GM12878 (cell line): ENCODE data around the gene SYNGR3. TPM values are rescaled to one million over a fixed set of nuclear protein-coding genes. Genes with fewer than 3 reads are reported as not detected.

ENCODE experiments used
- ASH2L ChIP-seq: fragments of 300-600, 200-600 bp; sonication (generic); IDR thresholded peaks from 2 replicates; pipeline ENCODE4 v1.6.1; 2017; ENCODE audit warnings: low read depth, mild to moderate bottlenecking, borderline replicate concordance
- ESRRA ChIP-seq: IDR thresholded peaks from 2 replicates; pipeline ENCODE4 v1.6.1; 2012; ENCODE audit warnings: mild to moderate bottlenecking, low read length, improper control_type of control experiment
- JUND ChIP-seq: IDR thresholded peaks from 2 replicates; pipeline ENCODE4 v1.6.1; 2012; ENCODE audit warnings: low read depth, mild to moderate bottlenecking, low read length, improper control_type of control experiment, moderate library complexity
- MYB ChIP-seq: fragments of 150-350 bp; IDR thresholded peaks from 2 replicates; pipeline ENCODE4 v1.6.1; 2014; ENCODE audit warnings: mild to moderate bottlenecking, low read depth, low read length, borderline replicate concordance
- TCF7 ChIP-seq: IDR thresholded peaks from 2 replicates; pipeline ENCODE4 v1.6.1; 2014; ENCODE audit warnings: antibody characterized with exemption, borderline replicate concordance
- polyA plus RNA-seq, 11 experiments: library from polyadenylated mRNA; depleted of rRNA in 4 of 11; unstranded in 6 of 11; stranded (reverse) in 5 of 11; fragments of >200 nt; fragmentation: Nextera tagmentation in 4 of 11; fragmentation: Illumina TruSeq in 1 of 11; extraction: Ambion mirVana in 4 of 11; extraction: Trizol in 1 of 11; gene quantifications; 1 replicate in 1 of 11; 2 replicates in 10 of 11; pipeline versions ENCODE4 v1.2.1 to v1.2.3, GENCODE V29; 2011 to 2016; ENCODE audit warnings: inconsistent platforms in 2 of 11, missing spikeins in 2 of 11, low read depth in 1 of 11
- total RNA-seq, 4 experiments: library from RNA; depleted of rRNA in 3 of 4; stranded (reverse); fragments of >200 nt in 3 of 4; fragmentation: Illumina TruSeq in 1 of 4; extraction: Trizol in 1 of 4; gene quantifications; 2 replicates each; pipeline versions ENCODE4 v1.2.1 to v1.2.3, GENCODE V29; 2013 to 2021
- TF ChIP-seq, protein P1 (sequence below): IDR thresholded peaks from 2 replicates; pipeline ENCODE4 v1.6.1; 2012; ENCODE audit warnings: mild to moderate bottlenecking, low read depth, low read length
- TF ChIP-seq, protein P2 (sequence below): IDR thresholded peaks from 2 replicates; pipeline ENCODE4 v1.6.1; 2011; ENCODE audit warnings: low read depth, low read length, improper control_type of control experiment, borderline replicate concordance
- TF ChIP-seq, protein P3 (sequence below): IDR thresholded peaks from 2 replicates; pipeline ENCODE4 v1.6.1; 2012; ENCODE audit warnings: low read length, inconsistent platforms
- TF ChIP-seq, protein P4 (sequence below): IDR thresholded peaks from 2 replicates; pipeline ENCODE4 v1.6.1; 2012; ENCODE audit warnings: improper control_type of control experiment, low read depth, low read length; ENCODE audit not compliant: insufficient replicate concordance

The SYNGR3 gene
- total and polyA plus RNA-seq, 10 of the 15 experiments (the other 5 are each of a cell fraction or from before 2014, with no cell fraction given): 1.2 to 18.1 (median 6.6) TPM

DNA sequence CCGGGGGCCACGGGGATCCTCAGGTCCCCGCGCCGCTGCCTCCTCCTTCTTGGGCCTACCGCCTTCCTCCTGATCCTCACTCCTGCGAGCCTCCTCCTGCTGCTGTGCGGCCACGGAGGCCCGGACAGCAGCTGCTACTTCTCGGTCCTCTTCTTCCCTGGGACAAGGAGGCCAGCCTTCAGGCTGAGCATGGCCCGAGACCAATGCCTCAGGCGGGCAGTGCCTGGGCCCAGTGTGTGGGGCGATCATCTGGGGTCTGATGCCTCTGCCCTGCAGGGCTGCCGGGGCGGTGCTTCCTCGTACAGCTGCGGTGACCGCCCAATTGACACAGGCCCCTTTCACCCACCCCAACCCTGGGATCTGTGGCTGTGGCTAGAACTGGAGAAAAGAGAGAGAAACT lies 11.3 kb downstream of the SYNGR3 start (continued):
- TF ChIP-seq, protein P1, sequence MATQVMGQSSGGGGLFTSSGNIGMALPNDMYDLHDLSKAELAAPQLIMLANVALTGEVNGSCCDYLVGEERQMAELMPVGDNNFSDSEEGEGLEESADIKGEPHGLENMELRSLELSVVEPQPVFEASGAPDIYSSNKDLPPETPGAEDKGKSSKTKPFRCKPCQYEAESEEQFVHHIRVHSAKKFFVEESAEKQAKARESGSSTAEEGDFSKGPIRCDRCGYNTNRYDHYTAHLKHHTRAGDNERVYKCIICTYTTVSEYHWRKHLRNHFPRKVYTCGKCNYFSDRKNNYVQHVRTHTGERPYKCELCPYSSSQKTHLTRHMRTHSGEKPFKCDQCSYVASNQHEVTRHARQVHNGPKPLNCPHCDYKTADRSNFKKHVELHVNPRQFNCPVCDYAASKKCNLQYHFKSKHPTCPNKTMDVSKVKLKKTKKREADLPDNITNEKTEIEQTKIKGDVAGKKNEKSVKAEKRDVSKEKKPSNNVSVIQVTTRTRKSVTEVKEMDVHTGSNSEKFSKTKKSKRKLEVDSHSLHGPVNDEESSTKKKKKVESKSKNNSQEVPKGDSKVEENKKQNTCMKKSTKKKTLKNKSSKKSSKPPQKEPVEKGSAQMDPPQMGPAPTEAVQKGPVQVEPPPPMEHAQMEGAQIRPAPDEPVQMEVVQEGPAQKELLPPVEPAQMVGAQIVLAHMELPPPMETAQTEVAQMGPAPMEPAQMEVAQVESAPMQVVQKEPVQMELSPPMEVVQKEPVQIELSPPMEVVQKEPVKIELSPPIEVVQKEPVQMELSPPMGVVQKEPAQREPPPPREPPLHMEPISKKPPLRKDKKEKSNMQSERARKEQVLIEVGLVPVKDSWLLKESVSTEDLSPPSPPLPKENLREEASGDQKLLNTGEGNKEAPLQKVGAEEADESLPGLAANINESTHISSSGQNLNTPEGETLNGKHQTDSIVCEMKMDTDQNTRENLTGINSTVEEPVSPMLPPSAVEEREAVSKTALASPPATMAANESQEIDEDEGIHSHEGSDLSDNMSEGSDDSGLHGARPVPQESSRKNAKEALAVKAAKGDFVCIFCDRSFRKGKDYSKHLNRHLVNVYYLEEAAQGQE: no peak
- TF ChIP-seq JUND (no peak), ESRRA (no peak), ASH2L (no peak), TCF7 (no peak), MYB (no peak)
- TF ChIP-seq, protein P2, sequence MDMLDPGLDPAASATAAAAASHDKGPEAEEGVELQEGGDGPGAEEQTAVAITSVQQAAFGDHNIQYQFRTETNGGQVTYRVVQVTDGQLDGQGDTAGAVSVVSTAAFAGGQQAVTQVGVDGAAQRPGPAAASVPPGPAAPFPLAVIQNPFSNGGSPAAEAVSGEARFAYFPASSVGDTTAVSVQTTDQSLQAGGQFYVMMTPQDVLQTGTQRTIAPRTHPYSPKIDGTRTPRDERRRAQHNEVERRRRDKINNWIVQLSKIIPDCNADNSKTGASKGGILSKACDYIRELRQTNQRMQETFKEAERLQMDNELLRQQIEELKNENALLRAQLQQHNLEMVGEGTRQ: no peak
- TF ChIP-seq, protein P3, sequence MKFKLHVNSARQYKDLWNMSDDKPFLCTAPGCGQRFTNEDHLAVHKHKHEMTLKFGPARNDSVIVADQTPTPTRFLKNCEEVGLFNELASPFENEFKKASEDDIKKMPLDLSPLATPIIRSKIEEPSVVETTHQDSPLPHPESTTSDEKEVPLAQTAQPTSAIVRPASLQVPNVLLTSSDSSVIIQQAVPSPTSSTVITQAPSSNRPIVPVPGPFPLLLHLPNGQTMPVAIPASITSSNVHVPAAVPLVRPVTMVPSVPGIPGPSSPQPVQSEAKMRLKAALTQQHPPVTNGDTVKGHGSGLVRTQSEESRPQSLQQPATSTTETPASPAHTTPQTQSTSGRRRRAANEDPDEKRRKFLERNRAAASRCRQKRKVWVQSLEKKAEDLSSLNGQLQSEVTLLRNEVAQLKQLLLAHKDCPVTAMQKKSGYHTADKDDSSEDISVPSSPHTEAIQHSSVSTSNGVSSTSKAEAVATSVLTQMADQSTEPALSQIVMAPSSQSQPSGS: no peak
- TF ChIP-seq, protein P4, sequence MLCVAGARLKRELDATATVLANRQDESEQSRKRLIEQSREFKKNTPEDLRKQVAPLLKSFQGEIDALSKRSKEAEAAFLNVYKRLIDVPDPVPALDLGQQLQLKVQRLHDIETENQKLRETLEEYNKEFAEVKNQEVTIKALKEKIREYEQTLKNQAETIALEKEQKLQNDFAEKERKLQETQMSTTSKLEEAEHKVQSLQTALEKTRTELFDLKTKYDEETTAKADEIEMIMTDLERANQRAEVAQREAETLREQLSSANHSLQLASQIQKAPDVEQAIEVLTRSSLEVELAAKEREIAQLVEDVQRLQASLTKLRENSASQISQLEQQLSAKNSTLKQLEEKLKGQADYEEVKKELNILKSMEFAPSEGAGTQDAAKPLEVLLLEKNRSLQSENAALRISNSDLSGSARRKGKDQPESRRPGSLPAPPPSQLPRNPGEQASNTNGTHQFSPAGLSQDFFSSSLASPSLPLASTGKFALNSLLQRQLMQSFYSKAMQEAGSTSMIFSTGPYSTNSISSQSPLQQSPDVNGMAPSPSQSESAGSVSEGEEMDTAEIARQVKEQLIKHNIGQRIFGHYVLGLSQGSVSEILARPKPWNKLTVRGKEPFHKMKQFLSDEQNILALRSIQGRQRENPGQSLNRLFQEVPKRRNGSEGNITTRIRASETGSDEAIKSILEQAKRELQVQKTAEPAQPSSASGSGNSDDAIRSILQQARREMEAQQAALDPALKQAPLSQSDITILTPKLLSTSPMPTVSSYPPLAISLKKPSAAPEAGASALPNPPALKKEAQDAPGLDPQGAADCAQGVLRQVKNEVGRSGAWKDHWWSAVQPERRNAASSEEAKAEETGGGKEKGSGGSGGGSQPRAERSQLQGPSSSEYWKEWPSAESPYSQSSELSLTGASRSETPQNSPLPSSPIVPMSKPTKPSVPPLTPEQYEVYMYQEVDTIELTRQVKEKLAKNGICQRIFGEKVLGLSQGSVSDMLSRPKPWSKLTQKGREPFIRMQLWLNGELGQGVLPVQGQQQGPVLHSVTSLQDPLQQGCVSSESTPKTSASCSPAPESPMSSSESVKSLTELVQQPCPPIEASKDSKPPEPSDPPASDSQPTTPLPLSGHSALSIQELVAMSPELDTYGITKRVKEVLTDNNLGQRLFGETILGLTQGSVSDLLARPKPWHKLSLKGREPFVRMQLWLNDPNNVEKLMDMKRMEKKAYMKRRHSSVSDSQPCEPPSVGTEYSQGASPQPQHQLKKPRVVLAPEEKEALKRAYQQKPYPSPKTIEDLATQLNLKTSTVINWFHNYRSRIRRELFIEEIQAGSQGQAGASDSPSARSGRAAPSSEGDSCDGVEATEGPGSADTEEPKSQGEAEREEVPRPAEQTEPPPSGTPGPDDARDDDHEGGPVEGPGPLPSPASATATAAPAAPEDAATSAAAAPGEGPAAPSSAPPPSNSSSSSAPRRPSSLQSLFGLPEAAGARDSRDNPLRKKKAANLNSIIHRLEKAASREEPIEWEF: no peak
